NCI-H2107 treated with DMSO at 0.1 percent for 48 hours (cell line): ENCODE results near the gene DHX58.
A peak's percentile ranks its signal among the peaks of the same experiment; 100 is the strongest.
"Not testable (repeated sequence)": the region's sequence is repeated elsewhere in the genome, so short reads cannot be mapped to it uniquely, and the experiment has no call there.

Experiments
- DNase-seq: peaks from one replicate; lab custom pipeline; 2025; ENCODE audit not compliant: unreplicated experiment; lab: John Stamatoyannopoulos, UW

Gene DHX58

DNA sequence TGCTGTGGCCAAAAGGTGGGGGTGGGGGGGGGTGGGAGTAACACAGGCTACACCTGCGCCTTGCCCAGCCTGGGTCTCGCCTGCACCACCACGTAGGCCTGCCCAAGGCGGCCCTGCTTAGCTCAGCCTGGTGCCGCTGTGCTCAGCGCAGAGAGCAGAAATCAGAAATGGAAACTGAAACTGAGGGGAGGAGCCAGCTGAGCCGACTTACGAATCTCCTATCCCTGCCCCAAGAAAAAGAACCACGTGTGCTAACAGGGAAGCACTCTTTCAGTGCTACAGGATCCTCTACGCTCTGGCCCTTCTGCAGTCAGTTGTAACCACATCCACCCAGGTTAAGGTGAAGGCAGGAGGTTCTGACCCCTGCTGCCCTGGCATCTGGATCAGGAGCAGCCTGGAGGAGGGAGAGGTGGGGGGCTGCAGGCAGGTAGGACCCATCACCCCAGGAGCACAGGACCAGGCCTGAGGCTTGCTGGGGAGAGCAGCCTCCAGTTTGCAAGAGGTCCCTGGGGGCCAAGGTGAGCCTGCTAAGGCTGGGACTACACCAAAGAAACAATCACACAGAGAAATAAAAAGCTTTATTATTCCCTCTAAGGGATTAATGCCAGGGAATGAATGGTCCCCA, at the start of gene DHX58:
DHX58 (minus strand) TSS at position 163 of the 625 bp plus-strand sequence. CDS start 822 bp downstream, outside the sequence.
- peak; percentile 88 for DNase-seq

DNA sequence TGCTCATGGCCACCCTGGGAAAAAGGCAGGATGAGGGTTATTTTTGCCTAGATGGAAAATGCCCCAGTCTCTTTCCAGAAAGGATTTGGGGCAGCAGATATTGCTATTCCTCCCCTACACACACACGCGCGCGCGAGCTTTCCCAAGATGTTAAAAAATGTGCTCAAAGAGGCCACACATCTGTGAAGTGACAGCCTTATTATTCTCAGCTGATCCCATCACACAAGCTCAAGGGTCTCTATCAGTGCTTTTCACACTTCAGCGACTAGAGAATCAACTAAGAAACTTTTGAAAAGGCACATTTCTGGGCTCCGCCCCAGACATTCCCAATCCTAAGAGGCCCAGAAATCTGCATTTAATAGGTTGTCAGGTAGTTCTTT, 48.0 kb upstream of the DHX58 start:
- no peak for DNase-seq

- no peak for DNase-seq
Measured at GRCh38 chr17:42159796-42160530, 47.4 kb upstream of the DHX58 start.

GRCh38 chr17:42155614-42156045, 43.1 kb upstream of the DHX58 start:
- DNase-seq, result no peak

DNA sequence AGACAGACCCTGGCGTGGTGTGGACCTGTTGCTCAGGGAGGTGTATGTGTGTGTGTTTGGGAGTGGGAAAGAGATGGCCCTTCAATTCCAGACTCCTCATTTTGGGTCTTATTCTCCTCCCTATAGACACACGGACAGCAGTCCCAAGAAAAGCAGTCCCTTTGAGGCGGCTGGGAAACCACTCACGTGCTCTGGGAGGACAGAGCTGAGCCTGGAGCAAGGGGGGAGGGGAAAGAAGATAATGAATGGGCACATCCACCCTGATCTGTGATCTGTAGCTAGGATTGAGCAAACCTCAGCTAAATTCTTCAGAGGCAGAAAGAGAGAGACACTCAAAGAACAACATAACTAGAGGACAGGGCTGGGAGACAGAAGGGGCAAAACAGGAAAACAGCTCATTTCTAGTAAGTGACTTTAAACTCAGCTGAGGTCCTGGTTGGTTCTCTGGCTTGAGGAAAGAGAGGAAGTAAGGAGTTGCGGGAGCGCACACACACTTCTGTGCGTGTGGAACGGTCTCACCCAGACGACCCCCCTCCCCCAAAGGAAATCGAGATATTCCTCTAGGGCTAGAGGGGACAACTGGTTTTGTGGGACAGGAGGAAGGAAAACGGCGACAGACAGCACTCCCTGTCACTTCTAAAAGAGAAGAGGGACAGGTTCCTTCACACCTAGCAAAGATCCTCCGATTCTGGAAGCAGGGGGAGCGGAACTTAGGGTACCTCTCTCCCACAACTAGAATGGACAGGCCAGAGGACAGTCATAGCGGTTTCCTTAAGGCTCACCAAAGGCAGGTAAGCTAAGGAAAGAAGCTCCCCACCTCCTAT, 41.6 kb upstream of the DHX58 start:
- DNase-seq, result no peak

GRCh38 chr17:42146911-42147607, 34.5 kb upstream of the DHX58 start:
- DNase-seq, result no peak

GRCh38 chr17:42143138-42143537, 30.6 kb upstream of the DHX58 start:
- DNase-seq, result not testable (repeated sequence)

GRCh38 chr17:42142371-42142896, 29.9 kb upstream of the DHX58 start:
- DNase-seq, result peak; percentile 52

DNA sequence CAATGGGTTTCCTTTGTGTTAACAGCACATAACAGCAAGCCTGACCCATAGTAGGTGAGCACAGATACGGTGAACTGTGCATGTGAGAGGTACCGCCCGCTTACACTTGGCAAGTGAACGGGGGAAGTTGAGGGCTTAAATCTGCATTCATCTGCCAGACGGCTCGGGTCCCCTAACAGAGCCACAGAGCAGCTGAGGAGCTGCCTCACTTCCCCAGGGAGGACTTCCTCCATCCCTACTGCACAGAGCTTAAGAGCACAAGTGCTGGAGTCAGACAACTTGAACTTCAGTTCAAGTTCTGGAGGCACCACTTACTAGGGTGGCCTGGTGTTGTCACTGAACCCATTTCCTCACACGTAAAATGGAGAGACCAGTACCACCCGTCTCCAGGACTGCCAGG, 28.9 kb upstream of the DHX58 start:
- no peak for DNase-seq

DNA sequence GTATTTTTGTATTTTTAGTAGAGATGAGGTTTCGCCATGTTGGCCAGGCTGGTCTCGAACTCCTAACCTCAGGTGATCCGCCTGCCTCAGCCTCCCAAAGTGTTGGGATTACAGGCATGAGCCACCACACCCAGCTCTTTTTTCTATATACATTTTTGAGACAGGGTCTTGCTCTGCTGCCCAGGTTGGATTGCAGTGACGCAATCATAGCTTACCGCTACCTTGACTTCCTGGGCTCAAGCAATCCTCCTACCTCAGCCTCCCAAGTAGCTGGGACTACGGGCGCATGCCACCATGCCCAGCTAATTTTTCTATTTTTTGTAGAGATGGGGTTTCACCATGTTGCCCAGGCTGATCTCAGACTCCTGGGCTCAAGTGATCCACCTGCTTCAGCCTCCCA, 28.2 kb upstream of the DHX58 start:
- not testable (repeated sequence) for DNase-seq

- DNase-seq, result no peak
Measured at GRCh38 chr17:42138749-42139492, 26.4 kb upstream of the DHX58 start.

- no peak for DNase-seq
Measured at GRCh38 chr17:42136654-42137051, 24.1 kb upstream of the DHX58 start.

DNA sequence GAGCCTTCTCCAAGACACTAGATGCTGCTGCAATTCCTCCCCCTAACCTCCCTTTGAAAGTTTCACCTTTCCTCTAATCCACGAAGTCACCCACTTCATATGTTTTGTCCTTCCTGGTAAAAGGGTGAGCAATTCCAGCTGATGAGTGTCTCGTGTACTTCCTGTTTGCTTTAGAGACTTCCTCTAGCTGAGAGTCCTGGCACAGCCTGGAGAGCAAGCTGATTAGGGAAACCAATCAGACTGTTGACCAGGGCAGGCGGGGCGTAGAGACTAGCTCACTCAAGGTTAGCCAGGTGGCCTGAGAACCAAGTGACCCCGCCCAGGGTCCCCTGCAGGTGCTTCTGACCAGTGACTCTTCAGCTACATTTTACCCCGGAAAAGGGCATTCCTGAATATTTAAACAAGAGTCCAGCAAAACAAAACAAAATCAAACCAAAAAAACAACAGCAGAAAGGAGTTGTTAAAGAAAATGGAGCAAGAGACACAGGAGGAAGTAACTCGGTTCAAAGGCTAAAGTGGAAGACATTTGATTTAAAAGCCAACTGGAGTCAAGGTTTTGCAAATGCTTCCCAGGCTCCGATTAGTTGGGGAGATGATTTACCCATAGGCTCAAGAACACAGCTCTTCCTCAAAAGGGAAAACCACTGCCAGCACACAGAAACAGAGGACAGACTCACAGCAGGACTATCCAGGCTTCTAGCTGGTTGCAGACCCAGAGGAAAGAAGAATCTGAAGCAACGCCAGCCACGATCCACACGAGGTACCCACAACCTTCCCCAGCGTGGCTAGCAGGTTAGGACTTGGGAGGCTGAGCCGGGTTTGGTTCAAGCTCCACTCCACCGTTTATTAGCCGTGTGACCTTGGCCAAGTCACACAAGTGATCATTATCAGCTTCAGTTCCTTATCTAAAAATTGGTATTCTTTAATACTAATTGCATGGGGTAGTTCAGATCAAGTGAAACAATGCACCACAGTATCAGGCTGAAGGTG, 23.4 kb upstream of the DHX58 start:
- DNase-seq, result no peak

- no peak for DNase-seq
Measured at GRCh38 chr17:42135151-42135550, 22.6 kb upstream of the DHX58 start.

- DNase-seq, result peak; percentile 91
Measured at GRCh38 chr17:42133461-42134041, 21.0 kb upstream of the DHX58 start.

DNA sequence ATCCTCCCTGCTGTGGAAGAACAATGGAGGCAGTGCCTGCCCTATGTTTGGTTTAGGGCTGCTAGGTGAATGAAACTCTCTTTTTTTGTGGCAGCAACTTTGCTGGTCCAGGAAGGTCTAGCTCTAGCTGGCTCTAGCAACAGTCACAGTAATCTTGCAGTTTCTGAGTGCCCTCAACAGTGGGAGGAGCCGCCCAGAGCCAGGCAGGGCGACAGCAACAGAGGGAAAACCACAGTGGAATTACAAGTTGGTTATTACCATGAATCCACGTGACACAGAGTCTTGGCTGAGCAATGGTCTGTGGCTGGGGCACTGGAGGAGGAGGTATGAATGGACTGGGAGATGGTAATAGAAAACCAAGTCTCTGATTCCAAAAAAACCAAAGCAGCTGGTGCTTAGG, 20.4 kb upstream of the DHX58 start:
- DNase-seq, result peak; percentile 94

- no peak for DNase-seq
Measured at GRCh38 chr17:42131981-42132432, 19.5 kb upstream of the DHX58 start.

DNA sequence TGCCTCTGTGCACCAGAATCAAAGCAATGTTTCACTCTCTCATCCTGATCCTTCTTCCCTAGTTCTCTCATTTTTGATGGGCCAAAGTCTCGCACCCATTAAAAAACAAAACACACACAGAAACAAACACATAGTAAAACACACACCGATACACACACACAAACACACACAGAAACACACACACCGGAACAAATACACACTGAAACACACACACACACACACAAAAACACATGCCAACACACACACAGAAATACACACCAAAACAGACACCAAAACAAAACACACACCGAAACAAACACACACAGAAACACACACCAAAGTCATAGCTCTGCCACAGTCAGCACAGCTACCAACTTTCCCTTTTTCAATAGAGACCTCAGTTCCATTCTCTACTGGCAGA, 18.7 kb upstream of the DHX58 start:
- DNase-seq, result no peak
